ENCODE data around the gene RHOT1.

RHOT1 gene

DNA sequence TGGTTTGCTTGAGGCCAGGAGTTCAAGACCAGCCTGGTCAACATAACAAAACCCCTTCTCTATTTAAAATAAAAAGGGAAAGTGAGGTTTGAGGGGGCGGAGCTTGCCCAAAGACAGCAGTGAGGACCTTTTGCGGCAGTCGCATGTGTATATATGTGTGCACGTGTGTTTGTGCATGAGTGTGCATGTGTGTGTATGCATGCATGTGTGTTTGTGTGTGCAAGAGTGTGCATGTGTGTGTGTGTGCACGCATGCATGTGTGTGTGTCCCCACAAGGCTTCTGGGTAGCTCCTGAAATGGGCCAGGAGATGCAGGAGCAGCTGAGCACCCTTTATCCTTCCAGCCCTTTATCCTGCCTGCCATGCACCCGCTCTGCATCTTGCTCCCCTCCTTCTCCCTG lies 132.3 kb downstream of the RHOT1 start:
- DNase-seq: no peak
